CD4-positive, alpha-beta T cell treated with Interleukin-12 subunit alpha and Interleukin-12 subunit beta, for 1 hour (primary cell): Measurements from ENCODE around the gene NPDC1.

ENCODE experiments used
- DNase-seq: peaks from one replicate; pipeline ENCODE4 v3.0.0-alpha.2; 2020

The NPDC1 gene

GRCh38 chr9:136990242-136990911, 55.6 kb downstream of the NPDC1 start:
- DNase-seq = no peak
